Measurements from ENCODE around the gene SFT2D2. TPM values are rescaled to one million over a fixed set of nuclear protein-coding genes. Genes with fewer than 3 reads are reported as not detected.

The SFT2D2 gene
- total RNA-seq, 4 donors from 2014 or later: 42.5 to 77.9 (median 58.4) TPM

DNA sequence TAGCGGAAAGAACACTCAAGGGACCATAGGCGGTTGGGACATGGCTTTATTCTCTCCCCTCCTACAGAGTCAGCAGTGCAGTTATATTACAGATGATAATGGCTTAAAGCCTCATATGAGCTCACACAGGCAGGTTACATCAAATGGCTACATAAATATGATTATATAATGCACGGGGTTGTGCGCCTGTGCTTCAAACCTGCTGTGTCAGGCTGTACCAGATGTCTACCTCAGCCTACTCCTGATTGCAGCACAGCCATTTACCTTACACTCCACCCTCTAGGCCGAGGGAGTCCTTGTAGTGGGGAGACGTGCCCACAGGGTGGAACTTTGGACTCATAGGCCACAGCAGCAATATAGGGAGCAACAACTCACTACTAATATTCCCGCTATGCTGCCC is 38.5 kb downstream of the SFT2D2 start:
- TF ChIP-seq POLR2AphosphoS5 (IDR thresholded peaks at IDR 0.05): no peak
- TF ChIP-seq, protein P1, sequence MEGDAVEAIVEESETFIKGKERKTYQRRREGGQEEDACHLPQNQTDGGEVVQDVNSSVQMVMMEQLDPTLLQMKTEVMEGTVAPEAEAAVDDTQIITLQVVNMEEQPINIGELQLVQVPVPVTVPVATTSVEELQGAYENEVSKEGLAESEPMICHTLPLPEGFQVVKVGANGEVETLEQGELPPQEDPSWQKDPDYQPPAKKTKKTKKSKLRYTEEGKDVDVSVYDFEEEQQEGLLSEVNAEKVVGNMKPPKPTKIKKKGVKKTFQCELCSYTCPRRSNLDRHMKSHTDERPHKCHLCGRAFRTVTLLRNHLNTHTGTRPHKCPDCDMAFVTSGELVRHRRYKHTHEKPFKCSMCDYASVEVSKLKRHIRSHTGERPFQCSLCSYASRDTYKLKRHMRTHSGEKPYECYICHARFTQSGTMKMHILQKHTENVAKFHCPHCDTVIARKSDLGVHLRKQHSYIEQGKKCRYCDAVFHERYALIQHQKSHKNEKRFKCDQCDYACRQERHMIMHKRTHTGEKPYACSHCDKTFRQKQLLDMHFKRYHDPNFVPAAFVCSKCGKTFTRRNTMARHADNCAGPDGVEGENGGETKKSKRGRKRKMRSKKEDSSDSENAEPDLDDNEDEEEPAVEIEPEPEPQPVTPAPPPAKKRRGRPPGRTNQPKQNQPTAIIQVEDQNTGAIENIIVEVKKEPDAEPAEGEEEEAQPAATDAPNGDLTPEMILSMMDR (IDR thresholded peaks at IDR 0.05): no peak
- TF ChIP-seq POLR2A (IDR thresholded peaks at IDR 0.05): no peak
- TF ChIP-seq EP300 (IDR thresholded peaks at IDR 0.05): no peak
- WGBS: 89% methylated on average over 6 of the region's 7 CpGs
- H3K27me3 ChIP-seq: no peaks in the 10 kb centered on the region

GRCh38 chr1:168265596-168265995 is 39.8 kb downstream of the SFT2D2 start:
- H3K4me1 ChIP-seq: peaks cover 10% of the 10 kb centered on the region
- H3K9me3 ChIP-seq: no peaks in the 10 kb centered on the region
- TF ChIP-seq POLR2AphosphoS5 (IDR thresholded peaks at IDR 0.05): no peak
- TF ChIP-seq, protein P1 (IDR thresholded peaks at IDR 0.05): no peak
- no peak for TF ChIP-seq EP300 (IDR thresholded peaks at IDR 0.05)
- no peak for TF ChIP-seq POLR2A (IDR thresholded peaks at IDR 0.05)
- no peak for DNase-seq (ENCODE audit: low spot score in 2 of 2)
- no peak overlapping the region for H3K27ac ChIP-seq
- no peak overlapping the region for H3K4me3 ChIP-seq
- peaks cover 6% of the 10 kb centered on the region for H3K36me3 ChIP-seq
- WGBS: no CpG with 5 or more reads among the region's 1 CpG
- no peaks in the 10 kb centered on the region for H3K27me3 ChIP-seq

More for the DNA sequence above, 38.5 kb downstream of the SFT2D2 start:
- Histone ChIP-seq H3K9me3 (no peaks in the 10 kb centered on the region), H3K27ac (no peak overlapping the region), H3K36me3 (peaks cover 6% of the 10 kb centered on the region), H3K4me1 (peaks cover 10% of the 10 kb centered on the region), H3K4me3 (no peak overlapping the region)
- no peak for DNase-seq (ENCODE audit: low spot score in 2 of 2)

DNA sequence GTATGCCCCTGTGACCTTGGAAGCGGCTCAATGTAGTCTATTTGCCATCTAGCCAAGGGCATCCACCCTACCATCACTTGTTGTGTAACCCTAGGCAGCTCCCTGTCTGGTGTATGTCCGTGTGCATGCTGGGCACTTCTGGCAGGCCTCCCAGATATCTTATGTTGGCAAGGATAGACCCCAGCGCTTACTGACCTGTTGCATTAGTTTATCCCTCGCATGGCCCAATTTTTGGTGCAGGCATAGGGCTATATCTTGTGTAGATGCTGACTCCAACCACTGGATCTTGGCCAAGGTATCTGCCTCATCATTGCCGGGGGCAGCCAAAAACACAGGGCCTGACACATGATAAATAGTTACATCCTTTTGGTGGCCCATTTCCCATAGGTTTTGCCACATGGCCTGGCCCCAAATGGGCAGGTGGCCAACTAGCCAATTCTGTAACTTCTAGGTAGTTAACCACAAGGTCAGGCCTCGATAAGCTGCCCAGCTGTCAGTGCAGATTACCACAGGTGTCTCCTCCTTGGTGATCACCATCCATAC is 40.9 kb downstream of the SFT2D2 start:
- peaks cover 3% of the 10 kb centered on the region for H3K4me1 ChIP-seq
- H3K9me3 ChIP-seq: no peaks in the 10 kb centered on the region
- H3K4me3 ChIP-seq: no peak overlapping the region
- H3K27me3 ChIP-seq: no peaks in the 10 kb centered on the region
- TF ChIP-seq, protein P1 (IDR thresholded peaks at IDR 0.05): no peak
- TF ChIP-seq POLR2A (IDR thresholded peaks at IDR 0.05): no peak
- no peak for TF ChIP-seq EP300 (IDR thresholded peaks at IDR 0.05)
- TF ChIP-seq POLR2AphosphoS5 (IDR thresholded peaks at IDR 0.05): no peak
- 62% methylated on average over 4 of the region's 6 CpGs for WGBS
- DNase-seq (ENCODE audit: low spot score in 2 of 2): no peak
- no peak overlapping the region for H3K27ac ChIP-seq
- peaks cover 6% of the 10 kb centered on the region for H3K36me3 ChIP-seq

GRCh38 chr1:168271636-168272035 is 45.8 kb downstream of the SFT2D2 start:
- Histone ChIP-seq H3K27me3 (no peaks in the 10 kb centered on the region), H3K4me1 (no peaks in the 10 kb centered on the region), H3K4me3 (no peak overlapping the region), H3K27ac (no peak overlapping the region), H3K36me3 (no peaks in the 10 kb centered on the region), H3K9me3 (no peaks in the 10 kb centered on the region)
- WGBS: 88% methylated on average over 1 of the region's 1 CpG
- DNase-seq (ENCODE audit: low spot score in 2 of 2): no peak
- no peak for TF ChIP-seq POLR2AphosphoS5 (IDR thresholded peaks at IDR 0.05)
- no peak for TF ChIP-seq EP300 (IDR thresholded peaks at IDR 0.05)
- TF ChIP-seq, protein P1 (IDR thresholded peaks at IDR 0.05): no peak
- no peak for TF ChIP-seq POLR2A (IDR thresholded peaks at IDR 0.05)

DNA sequence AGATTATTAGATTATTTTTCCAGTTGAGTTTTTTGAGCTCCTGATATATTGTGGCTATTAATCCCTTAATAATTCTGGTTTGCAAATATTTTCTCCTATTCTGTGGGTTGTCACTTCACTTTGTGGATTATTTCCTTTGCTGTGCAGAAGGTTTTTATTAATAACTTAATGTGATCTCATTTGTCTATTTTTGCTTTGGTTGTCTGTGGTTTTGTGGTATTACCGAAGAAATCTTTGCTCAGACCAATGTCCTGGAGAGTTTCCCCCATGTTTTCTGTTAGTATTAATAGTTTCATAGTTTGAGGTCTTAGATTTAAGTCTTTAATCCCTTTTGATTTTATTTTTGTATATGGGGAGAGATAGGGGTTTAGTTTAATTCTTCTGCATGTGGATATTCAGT is 47.8 kb downstream of the SFT2D2 start:
- no peak for DNase-seq (ENCODE audit: low spot score in 2 of 2)
- H3K4me1 ChIP-seq: no peaks in the 10 kb centered on the region
- no peaks in the 10 kb centered on the region for H3K9me3 ChIP-seq
- no peaks in the 10 kb centered on the region for H3K27me3 ChIP-seq
- no peak overlapping the region for H3K27ac ChIP-seq
- H3K4me3 ChIP-seq: no peak overlapping the region
- H3K36me3 ChIP-seq: no peaks in the 10 kb centered on the region
- 66% methylated on average over 1 of the region's 1 CpG for WGBS
- TF ChIP-seq, protein P1 (IDR thresholded peaks at IDR 0.05): no peak
- no peak for TF ChIP-seq POLR2AphosphoS5 (IDR thresholded peaks at IDR 0.05)
- TF ChIP-seq POLR2A (IDR thresholded peaks at IDR 0.05): no peak
- no peak for TF ChIP-seq EP300 (IDR thresholded peaks at IDR 0.05)

All from suprapubic skin (tissue), 4 donors.